B cell (primary cell): ENCODE measurements around the gene TFF3. TPM values are rescaled to one million over a fixed set of nuclear protein-coding genes. Genes with fewer than 3 reads are reported as not detected.

Source experiments
- ATAC-seq: fragments of 200-7000 bp; cut with Tn5 transposase; one replicate; pipeline ENCODE4 v1.10.0; 2021; ENCODE audit warnings: low read depth, mild to moderate bottlenecking, moderate number of reproducible peaks, moderate library complexity
- CTCF ChIA-PET: fragments of 350-600 bp; sonication (Branson Sonifier 250); formaldehyde crosslinking; loops from one replicate; lab custom pipeline; 2021; ENCODE audit warnings: antibody characterized with exemption, inconsistent platforms; lab: Charles Lee
- POLR2A ChIA-PET: fragments of 350-600 bp; sonication (Branson Sonifier 250); formaldehyde crosslinking; loops from one replicate; lab custom pipeline; 2021; ENCODE audit warnings: antibody characterized with exemption; lab: Charles Lee
- DNase-seq: peaks from one replicate; pipeline ENCODE4 v3.0.0; 2013
- H2AFZ ChIP-seq: 2 replicates; pipeline ENCODE4 v1.6.1; 2012; ENCODE audit warnings: mild to moderate bottlenecking, low read depth, low read length; ENCODE audit not compliant: insufficient read depth, poor library complexity, severe bottlenecking
- H3K27ac ChIP-seq, 2 donors: 1 replicate in 1 of 2; 2 replicates in 1 of 2; pipeline ENCODE4 v1.5.1; 2012 to 2013; ENCODE audit warnings: low read length in 2 of 2, mild to moderate bottlenecking in 2 of 2, moderate library complexity in 1 of 2
- H3K27me3 ChIP-seq, 4 experiments: fragments of 200-600 bp in 1 of 4; sonication (generic) in 1 of 4; replicated peaks in 1 of 4; 1 replicate in 2 of 4; 2 replicates in 2 of 4; pipeline versions ENCODE4 v1.6.1 to v1.7.0; 2013 to 2016; ENCODE audit warnings: low read length in 3 of 4, mild to moderate bottlenecking in 2 of 4, mixed read lengths in 1 of 4, moderate library complexity in 1 of 4; ENCODE audit not compliant: insufficient read depth in 4 of 4, control insufficient read depth in 3 of 4; ENCODE audit errors: control extremely low read depth in 1 of 4
- H3K36me3 ChIP-seq, 2 experiments: replicated peaks in 1 of 2; 1 replicate in 1 of 2; 2 replicates in 1 of 2; pipeline versions ENCODE4 v1.6.1 to v1.7.1; 2013; ENCODE audit warnings: low read length in 1 of 2; ENCODE audit not compliant: insufficient read depth in 2 of 2, control insufficient read depth in 1 of 2; ENCODE audit errors: control extremely low read depth in 1 of 2, extremely low read depth in 1 of 2
- H3K4me1 ChIP-seq, 2 donors: fragments of 200-600 bp in 1 of 2; sonication (generic) in 1 of 2; 1 replicate in 1 of 2; 2 replicates in 1 of 2; pipeline versions ENCODE4 v1.5.1 to v1.6.1; 2013 to 2017; ENCODE audit warnings: low read length in 2 of 2; ENCODE audit not compliant: control insufficient read depth in 2 of 2, insufficient read depth in 2 of 2
- H3K4me2 ChIP-seq: replicated peaks from 2 replicates; pipeline ENCODE3; 2012; ENCODE audit warnings: mild to moderate bottlenecking, low read depth, low read length; ENCODE audit not compliant: poor library complexity, severe bottlenecking
- H3K4me3 ChIP-seq, 5 experiments: fragments of 200-600 bp in 1 of 5; sonication (generic) in 1 of 5; 1 replicate in 3 of 5; 2 replicates in 2 of 5; pipeline versions ENCODE4 v1.5.1 to v1.7.0; 2011 to 2016; ENCODE audit warnings: low read length in 4 of 5, mild to moderate bottlenecking in 4 of 5, low read depth in 2 of 5, control low read depth in 1 of 5, moderate library complexity in 1 of 5; ENCODE audit not compliant: insufficient read depth in 1 of 5; ENCODE audit errors: control extremely low read depth in 1 of 5, extremely low read depth in 1 of 5
- H3K79me2 ChIP-seq: fragments of 200-600 bp; sonication (generic); one replicate; pipeline ENCODE4 v1.6.0; 2016; ENCODE audit warnings: low read length; ENCODE audit not compliant: control insufficient read depth, insufficient read depth
- H3K9ac ChIP-seq: fragments of 200-600 bp; sonication (generic); 2 replicates; pipeline ENCODE4 v1.6.1; 2017; ENCODE audit warnings: mild to moderate bottlenecking, low read length, moderate library complexity
- H3K9me3 ChIP-seq, 3 donors: one replicate each; pipeline versions ENCODE4 v1.6.1 to v1.7.1; 2013; ENCODE audit warnings: low read length in 2 of 3; ENCODE audit not compliant: control insufficient read depth in 2 of 3, insufficient read depth in 1 of 3; ENCODE audit errors: control extremely low read depth in 1 of 3
- H4K20me1 ChIP-seq: 2 replicates; pipeline ENCODE4 v1.6.0; 2012; ENCODE audit warnings: mild to moderate bottlenecking, low read length; ENCODE audit not compliant: insufficient read depth, control insufficient read depth, poor library complexity, severe bottlenecking
- H3K27ac Mint-ChIP-seq: one replicate; pipeline ENCODE4 v1.8.0; 2021; ENCODE audit warnings: mixed read lengths
- H3K27me3 Mint-ChIP-seq: one replicate; pipeline ENCODE4 v1.8.0; 2021; ENCODE audit warnings: mixed read lengths
- H3K4me1 Mint-ChIP-seq: one replicate; pipeline ENCODE4 v1.8.0; 2021; ENCODE audit warnings: mixed read lengths
- H3K4me3 Mint-ChIP-seq: one replicate; pipeline ENCODE4 v1.8.0; 2021; ENCODE audit warnings: mixed read lengths
- H3K9me3 Mint-ChIP-seq: one replicate; pipeline ENCODE4 v1.8.0; 2022; ENCODE audit warnings: mixed read lengths; ENCODE audit not compliant: insufficient read depth
- EZH2 ChIP-seq: IDR thresholded peaks from 2 replicates; pipeline ENCODE4 v1.6.1; 2012; ENCODE audit warnings: borderline replicate concordance, low read depth, mild to moderate bottlenecking, moderate library complexity, low read length; ENCODE audit not compliant: insufficient read depth, poor library complexity, severe bottlenecking
- WGBS: methylation state at CpG from one replicate; pipeline ENCODE4 v1.1.5; 2013; ENCODE audit warnings: missing lambda C conversion rate; ENCODE audit not compliant: insufficient coverage; 5-methylcytosine and 5-hydroxymethylcytosine counted together
- intact Hi-C: fragments of 100-400 bp; cut with micrococcal nuclease; formaldehyde crosslinking; loops from one replicate; pipeline ENCODE4 v1.10.0; 2022
- polyA minus RNA-seq: library from RNA; depleted of rRNA, polyadenylated mRNA; stranded (reverse); fragments of >200 nt; gene quantifications from 2 replicates; pipeline ENCODE4 v1.2.3, GENCODE V29; 2012
- polyA plus RNA-seq: library from polyadenylated mRNA; depleted of rRNA; stranded (reverse); fragments of >200 nt; gene quantifications from 2 replicates; pipeline ENCODE4 v1.2.3, GENCODE V29; 2012
- total RNA-seq, 2 donors: library from RNA; stranded (reverse); fragments of 120-200 nt in 1 of 2; gene quantifications; 1 replicate in 1 of 2; 2 replicates in 1 of 2; pipeline versions ENCODE4 v1.2.3 to v1.2.4, GENCODE V29; 2013 to 2022
- TF ChIP-seq, protein P1 (sequence below): fragments of 200-600 bp; IDR thresholded peaks from one replicate; pipeline ENCODE4 v1.8.0; 2022; ENCODE audit warnings: antibody characterized with exemption, mild to moderate bottlenecking

The TFF3 gene, protein sequence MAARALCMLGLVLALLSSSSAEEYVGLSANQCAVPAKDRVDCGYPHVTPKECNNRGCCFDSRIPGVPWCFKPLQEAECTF
- not detected in 2 replicates for total RNA-seq
- 0.14 TPM for total RNA-seq (2013)
- polyA plus RNA-seq, result not detected in 2 replicates
- not detected in 2 replicates for polyA minus RNA-seq

GRCh38 chr21:42315296-42315891 is at the start of gene TFF3:
TFF3 (minus strand) TSS chr21:42315409; CDS start chr21:42315374, 35 bp downstream.
- ATAC-seq (no peak), DNase-seq (no peak)
- peaks cover 13% of the 10 kb centered on the region for H3K4me1 Mint-ChIP-seq
- no peaks in the 10 kb centered on the region for H3K79me2 ChIP-seq
- no peak within 1 kb of the TSS for H3K4me3 ChIP-seq
- H3K9me3 ChIP-seq, result no peaks in the 10 kb centered on the region
- no peaks in the 10 kb centered on the region for H3K9me3 Mint-ChIP-seq
- no peak for TF ChIP-seq EZH2
- TF ChIP-seq, protein P1, sequence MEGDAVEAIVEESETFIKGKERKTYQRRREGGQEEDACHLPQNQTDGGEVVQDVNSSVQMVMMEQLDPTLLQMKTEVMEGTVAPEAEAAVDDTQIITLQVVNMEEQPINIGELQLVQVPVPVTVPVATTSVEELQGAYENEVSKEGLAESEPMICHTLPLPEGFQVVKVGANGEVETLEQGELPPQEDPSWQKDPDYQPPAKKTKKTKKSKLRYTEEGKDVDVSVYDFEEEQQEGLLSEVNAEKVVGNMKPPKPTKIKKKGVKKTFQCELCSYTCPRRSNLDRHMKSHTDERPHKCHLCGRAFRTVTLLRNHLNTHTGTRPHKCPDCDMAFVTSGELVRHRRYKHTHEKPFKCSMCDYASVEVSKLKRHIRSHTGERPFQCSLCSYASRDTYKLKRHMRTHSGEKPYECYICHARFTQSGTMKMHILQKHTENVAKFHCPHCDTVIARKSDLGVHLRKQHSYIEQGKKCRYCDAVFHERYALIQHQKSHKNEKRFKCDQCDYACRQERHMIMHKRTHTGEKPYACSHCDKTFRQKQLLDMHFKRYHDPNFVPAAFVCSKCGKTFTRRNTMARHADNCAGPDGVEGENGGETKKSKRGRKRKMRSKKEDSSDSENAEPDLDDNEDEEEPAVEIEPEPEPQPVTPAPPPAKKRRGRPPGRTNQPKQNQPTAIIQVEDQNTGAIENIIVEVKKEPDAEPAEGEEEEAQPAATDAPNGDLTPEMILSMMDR, result no peak
- no peak within 1 kb of the TSS for H3K4me2 ChIP-seq
- intact Hi-C loops, result no loop called here
- ChIA-PET POLR2A (no interaction called here), CTCF (no interaction called here)
- peaks cover 12 to 16% of the 10 kb centered on the region in 2 donors for H3K4me1 ChIP-seq
- H3K27ac ChIP-seq, result no peak within 1 kb of the TSS
- H3K27me3 Mint-ChIP-seq, result no peaks in the 10 kb centered on the region
- H4K20me1 ChIP-seq, result no peaks in the 10 kb centered on the region
- no peak within 1 kb of the TSS for H3K9ac ChIP-seq
- no peak within 1 kb of the TSS for H3K27ac Mint-ChIP-seq
- 91% methylated on average over 13 of the region's 15 CpGs for WGBS
- no peaks in the 10 kb centered on the region for H3K36me3 ChIP-seq
- no peak within 1 kb of the TSS for H3K4me3 Mint-ChIP-seq
- H2AFZ ChIP-seq, result no peak within 1 kb of the TSS
- H3K27me3 ChIP-seq, result no peaks in the 10 kb centered on the region

GRCh38 chr21:42364304-42364865 is 49.2 kb upstream of the TFF3 start:
- H3K36me3 ChIP-seq, result no peaks in the 10 kb centered on the region
- H3K4me1 Mint-ChIP-seq, result no peaks in the 10 kb centered on the region
- ChIA-PET POLR2A (no interaction called here), CTCF (interaction anchor here (0.5 kb wide), 1 partner anchor 86 kb away, joined by 3 read pairs; no protein-coding TSS in a partner anchor)
- ATAC-seq (no peak), DNase-seq (no peak)
- peaks cover 0 to 15% (median 4%) of the 10 kb centered on the region in 3 donors for H3K9me3 ChIP-seq
- H3K4me1 ChIP-seq, result no peaks in the 10 kb centered on the region
- no peak overlapping the region for H3K9ac ChIP-seq
- H3K27me3 ChIP-seq, result peaks cover 0 to 11% (median 4%) of the 10 kb centered on the region in 4 experiments
- H3K4me3 ChIP-seq, result no peak overlapping the region
- H3K27me3 Mint-ChIP-seq, result peaks cover 33% of the 10 kb centered on the region
- no peak overlapping the region for H2AFZ ChIP-seq
- WGBS, result 72% methylated on average over 13 of the region's 13 CpGs
- H3K27ac ChIP-seq, result no peak overlapping the region
- no peak overlapping the region for H3K4me3 Mint-ChIP-seq
- no peak overlapping the region for H3K4me2 ChIP-seq
- TF ChIP-seq EZH2, result no peak
- TF ChIP-seq, protein P1, result no peak
- no peak overlapping the region for H3K27ac Mint-ChIP-seq
- no peaks in the 10 kb centered on the region for H4K20me1 ChIP-seq
- no peaks in the 10 kb centered on the region for H3K9me3 Mint-ChIP-seq
- H3K79me2 ChIP-seq, result no peaks in the 10 kb centered on the region
- intact Hi-C loops, result no loop called here
